ENCODE results near the gene IBTK.

- no peak for TF ChIP-seq EP300 (IDR thresholded peaks at IDR 0.05)
- no peak for TF ChIP-seq POLR2A (IDR thresholded peaks at IDR 0.05)
- TF ChIP-seq CTCF (IDR thresholded peaks at IDR 0.05): no peak
Measured at GRCh38 chr6:82169138-82169876, 78.2 kb downstream of the IBTK start.
